ENCODE measurements around the gene MCTP2.
"Not testable (repeated sequence)": the region's sequence is repeated elsewhere in the genome, so short reads cannot be mapped to it uniquely, and the experiment has no call there.

The MCTP2 gene

DNA sequence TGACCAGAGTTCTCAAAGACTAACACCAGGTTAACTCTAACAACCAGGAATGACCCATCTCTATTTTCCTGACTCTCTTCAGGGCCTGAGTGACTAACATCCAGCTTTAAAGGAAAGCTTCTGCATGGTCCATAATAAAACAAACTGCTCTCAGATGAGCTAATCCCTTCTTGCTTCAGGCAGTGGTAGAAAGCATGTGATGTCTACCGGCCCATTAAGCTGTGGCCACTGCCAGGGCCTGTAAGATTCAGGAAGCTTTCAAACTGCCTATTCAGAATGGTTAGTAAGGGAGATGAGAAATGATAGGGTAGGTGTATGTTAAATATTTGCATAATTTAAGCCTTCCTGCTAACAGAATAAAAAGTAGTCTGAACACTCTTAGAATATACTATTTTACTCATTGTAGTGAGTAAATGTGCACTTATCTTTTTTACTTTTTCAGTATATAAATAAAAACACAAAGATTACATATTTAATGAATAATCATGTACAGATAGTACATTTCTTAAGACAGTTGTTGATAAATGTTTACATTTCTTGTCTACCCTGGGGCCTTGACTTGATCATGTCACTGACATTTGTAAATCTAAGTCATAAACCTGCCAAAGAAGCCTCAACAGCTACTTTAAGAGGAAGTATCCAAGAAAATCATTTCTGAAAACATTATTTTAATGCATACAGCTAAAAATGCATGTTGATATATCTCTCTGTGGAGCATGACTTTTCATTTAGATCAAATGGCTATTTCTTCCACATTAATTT lies 222.0 kb downstream of the MCTP2 start:
- no peak for DNase-seq (ENCODE audit: low read depth in 2 of 2)

DNA sequence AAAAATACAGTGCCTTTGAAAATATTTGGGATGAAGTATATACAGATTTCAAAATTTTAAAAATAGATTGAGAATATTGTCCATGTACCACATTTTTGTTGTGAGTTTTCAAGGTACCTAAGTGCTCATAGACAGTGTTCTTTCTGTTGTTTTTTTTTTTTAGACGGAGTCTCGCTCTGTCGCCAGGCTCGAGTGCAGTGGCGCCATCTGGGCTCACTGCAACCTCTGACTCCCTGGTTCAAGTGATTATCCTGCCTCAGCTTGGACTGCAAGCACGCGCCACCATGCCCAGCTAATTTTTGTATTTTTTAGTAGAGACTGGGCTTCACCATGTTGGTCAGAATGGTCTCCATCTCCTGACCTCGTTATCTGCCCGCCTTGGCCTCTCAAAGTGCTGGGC lies 223.9 kb downstream of the MCTP2 start:
- no peak for DNase-seq (ENCODE audit: low read depth in 2 of 2)

DNA sequence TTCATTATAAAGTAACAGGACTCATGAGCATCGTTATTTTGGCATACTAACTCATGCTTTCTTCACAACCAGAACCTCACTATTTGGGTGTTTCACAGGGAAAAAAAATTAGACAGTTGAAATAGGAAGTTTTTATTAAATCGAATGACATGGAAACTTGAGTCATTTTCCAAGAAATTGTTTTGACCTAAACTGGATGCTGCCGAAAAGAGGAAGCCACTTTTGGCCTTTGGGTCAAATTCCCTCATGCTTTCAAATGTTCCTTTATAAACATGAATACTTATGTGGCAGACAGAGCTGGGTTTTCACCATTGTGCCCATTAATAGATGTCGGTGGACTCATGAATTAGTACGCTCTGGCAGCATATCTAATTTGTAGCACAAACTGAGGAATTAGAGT lies 224.9 kb downstream of the MCTP2 start:
- DNase-seq (ENCODE audit: low read depth in 2 of 2): no peak

DNA sequence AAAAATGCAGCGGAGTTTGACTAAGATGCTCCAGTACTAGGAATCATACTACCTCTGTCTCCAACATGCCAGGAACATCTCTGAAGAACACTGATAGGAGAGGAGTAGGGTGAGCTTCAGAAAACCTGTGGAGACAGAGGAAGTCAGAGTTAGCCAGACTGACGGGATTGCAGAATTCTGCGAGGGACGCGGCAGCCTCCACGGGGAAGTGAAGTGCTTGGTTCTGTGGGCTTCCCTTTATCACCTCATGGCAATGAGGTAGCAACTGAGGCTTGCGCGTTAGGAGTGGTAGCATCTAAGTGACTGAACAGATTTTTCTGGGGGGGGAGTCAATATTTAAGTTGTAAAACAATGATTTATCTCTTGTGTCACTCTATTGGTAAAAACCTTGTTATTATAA lies 226.3 kb downstream of the MCTP2 start:
- no peak for DNase-seq (ENCODE audit: low read depth in 2 of 2)

DNA sequence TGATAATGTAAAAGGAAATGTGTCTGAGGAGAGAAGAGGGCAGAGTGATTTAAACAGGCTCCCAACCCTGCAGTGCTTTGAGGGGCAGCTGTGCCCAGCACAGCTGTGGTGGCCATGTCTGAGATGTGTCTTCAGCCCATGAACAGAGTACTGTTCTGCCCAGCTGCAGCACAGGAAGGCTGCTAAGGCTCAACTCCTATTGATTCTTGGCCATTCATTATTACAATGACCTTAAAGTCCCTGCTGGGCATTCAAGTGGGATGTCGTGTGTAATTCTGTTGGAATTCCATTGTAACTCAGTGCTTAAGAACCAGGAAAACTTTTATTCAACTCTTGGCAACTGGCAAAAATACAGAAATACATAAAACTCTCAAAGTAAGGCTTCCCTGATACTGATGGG lies 229.3 kb downstream of the MCTP2 start:
- DNase-seq (ENCODE audit: low read depth in 2 of 2): no peak

DNA sequence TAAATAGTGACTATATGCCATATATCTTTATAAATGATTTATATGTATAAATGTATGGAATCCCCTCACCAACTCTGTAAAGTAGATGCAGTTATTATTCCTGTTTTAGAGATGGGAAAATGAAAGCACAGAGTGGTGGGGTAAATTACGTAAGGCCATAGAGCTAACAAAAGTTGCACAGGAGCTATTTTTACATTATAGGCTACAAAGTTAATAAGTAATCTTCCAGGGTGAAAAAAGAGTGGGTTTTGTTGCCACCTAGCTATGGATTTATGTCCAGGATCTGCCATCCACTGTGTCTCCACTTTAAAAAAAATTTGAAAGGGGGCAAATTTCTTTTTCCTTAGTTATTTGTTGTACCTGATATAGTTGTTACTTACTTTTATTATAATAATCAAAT lies 235.7 kb downstream of the MCTP2 start:
- no peak for DNase-seq (ENCODE audit: low read depth in 2 of 2)

DNA sequence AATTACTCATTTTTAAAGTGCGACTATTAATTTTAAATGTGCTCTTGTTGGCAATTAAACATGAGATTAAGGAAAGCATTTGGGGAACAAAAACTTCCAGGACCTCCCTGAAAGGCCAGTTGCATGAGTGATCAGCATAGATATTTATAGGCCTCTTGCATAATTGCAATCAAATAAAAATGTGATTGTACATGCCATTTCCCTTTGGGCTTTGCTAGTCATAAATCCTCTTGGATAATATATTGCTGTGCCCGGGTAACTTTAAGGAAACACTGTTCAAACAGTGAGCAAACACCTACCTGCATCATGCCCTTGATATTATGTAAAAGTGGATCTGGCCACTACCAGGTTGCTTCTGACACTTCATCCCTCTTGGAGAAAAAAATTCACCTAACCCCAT lies 239.1 kb downstream of the MCTP2 start:
- DNase-seq (ENCODE audit: low read depth in 2 of 2): no peak

DNA sequence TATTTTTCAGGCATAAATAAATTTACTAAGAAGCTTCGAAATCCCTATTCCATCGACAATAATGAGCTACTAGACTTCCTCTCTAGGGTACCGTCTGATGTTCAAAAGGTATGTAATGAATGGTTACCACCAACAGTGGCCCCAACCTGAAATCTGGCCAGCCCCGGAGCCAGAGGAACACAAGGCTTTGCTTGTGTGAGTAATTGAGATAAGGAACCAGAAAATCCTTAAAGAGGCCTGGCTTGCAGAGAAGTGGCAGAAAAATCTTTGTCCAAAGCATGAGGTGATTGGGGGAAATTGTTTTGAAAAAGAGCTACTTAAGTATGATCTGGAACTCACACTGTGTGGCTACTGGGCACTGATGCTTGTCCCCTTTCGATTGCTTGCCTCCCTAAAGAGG lies 245.3 kb downstream of the MCTP2 start:
- no peak for DNase-seq (ENCODE audit: low read depth in 2 of 2)

DNA sequence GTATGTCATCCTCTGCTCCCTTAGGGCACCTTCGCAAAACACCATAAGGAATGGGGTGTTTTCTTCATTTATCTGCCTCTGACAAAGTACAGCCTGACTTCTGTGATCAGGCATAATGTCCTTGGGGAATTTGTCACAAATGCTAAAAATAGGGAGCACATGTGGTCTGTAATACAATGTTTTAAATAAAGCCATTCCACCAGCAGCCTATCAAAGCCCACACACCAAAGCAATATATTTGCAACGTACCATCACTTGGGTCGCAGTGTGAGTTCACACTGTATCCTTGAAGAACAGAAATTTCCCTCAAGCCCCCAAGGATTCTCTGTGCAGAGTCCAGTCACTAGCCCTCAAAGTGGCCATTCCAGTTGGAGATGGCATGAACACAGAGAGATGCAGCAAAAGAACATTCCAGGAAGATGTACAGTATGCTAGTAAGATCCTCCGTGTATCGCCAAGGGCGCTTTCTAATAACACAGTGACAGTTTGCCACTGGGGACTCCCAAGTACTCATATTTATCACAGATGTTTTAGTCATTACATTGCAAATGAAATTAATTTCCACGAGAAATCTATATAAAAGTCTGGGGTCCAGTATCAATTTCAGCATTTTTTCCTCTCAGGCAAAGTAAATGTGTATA lies 246.7 kb downstream of the MCTP2 start:
- DNase-seq (ENCODE audit: low read depth in 2 of 2): no peak

DNA sequence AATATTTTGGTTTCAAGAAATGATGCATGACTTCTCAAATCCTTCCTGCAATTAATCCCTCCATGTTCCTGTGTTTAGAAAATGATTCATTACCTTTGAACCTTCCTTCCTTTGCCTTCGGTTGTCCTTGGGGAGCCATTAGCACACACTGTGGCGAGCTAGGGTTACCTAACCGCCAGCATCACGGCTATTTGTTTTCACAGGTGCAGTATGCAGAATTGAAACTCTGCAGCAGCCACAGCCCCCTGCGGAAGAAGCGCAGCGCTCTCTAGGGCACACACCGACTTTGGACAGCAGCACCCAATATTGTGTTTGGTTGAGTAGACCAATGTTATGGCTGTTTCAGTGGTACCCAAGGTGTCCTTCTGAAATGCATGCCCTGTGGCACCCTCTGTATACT lies 247.4 kb downstream of the MCTP2 start:
- DNase-seq (ENCODE audit: low read depth in 2 of 2): no peak

DNA sequence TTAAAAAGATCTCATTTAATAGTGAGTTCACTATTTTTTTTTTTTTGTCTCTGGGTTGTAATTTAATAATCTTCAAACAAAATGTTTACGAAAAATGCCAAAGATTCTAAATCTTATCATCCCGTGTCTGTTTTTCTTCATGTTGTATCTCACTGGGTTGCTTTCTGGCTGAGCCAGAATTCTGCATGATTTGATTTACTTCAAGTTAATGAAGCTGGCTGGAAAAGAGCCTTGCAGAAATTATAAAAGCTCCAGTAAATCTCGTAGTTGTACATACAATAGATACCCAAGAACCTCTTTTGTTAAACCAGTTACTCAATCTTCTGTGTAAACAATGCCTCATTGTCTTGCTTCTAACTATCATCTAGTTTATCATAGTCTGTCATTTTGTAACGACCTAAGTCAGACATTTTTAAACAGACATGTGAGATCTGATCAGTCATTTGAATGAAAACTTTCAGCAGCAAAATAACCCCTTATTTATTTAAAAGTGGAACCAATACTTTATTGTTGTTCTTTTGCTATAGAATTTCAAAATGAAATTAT lies 249.0 kb downstream of the MCTP2 start:
- no peak for DNase-seq (ENCODE audit: low read depth in 2 of 2)

DNA sequence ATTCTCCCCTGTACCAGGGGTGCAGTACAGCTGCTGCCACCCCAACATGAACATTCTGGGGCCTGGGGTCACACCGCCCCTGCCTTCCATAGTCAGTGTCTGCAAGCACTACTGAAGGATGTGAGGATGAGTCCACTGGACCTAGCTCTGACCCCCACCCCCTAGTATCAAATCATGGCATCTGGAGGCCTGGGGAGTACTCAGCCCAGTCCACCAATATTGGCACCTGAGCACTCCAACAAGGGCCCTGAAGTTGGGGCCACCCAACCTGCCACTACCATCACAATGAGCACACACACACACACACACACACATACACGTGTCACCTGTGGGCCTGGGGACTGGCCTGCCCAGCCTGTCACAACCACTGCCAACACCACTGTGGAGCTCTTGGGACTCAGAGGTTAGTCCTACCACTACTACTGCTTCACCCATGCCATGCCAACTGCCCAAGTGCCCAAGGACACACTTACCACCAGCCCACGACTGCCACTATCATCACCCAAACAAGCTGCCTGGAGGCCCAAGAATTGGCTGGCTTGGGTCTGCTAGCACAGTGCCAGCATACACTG lies 253.9 kb downstream of the MCTP2 start:
- DNase-seq (ENCODE audit: low read depth in 2 of 2): no peak

DNA sequence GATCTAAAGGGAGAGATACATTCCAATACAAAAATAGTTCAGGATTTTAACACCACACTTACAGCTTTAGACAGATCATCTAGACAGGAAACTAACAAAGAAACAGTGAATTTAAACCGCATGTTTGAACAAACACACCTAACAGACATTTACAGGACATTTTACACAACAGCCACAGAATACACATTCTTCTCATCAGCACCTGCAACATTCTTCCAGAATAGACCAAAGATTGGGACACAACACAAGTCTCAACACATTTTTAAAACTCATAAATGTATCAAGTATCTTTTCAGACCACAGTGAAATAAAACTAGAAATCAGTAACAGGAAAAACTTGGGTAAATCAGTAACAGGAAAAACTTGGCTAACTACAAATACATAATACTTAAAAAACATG lies 256.3 kb downstream of the MCTP2 start:
- no peak for DNase-seq (ENCODE audit: low read depth in 2 of 2)

DNA sequence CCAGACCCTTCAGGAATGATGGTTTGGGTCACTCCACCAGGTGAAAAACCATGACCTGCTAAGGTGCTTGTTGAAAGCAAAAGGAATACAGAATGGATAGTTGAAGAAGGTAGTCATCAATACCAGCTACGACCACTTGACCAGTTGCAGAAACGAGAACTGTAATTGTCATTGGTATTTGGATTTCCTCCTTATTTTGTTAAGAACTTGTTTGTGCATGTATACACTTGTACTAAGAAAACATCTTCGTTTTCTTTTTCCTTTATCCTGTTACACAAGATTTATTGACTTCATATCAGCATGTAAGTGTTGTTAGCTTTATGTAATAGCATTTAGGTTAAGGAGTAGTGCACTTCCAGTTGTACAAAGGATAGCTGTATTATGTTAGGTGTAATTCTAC lies 261.8 kb downstream of the MCTP2 start:
- DNase-seq (ENCODE audit: low read depth in 2 of 2): no peak

DNA sequence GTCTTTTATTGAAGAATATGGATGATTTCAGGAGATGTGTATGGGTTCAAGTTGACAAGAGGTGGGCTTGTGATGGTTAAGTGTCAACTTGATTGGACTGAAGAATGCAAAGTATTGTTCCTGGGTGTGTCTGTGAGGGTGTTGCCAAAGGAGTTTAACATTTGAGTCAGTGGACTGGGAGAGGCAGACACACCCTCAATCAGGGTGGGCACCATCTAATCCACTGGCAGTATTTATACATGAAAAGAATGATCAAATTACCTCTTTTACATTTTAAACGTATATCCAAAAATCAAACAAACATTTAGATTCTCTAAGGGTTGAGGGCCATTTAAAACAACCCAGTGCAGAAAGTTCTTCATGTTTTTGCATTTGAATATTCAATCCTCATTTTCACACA lies 262.2 kb downstream of the MCTP2 start:
- not testable (repeated sequence) for DNase-seq (ENCODE audit: low read depth in 2 of 2)

DNA sequence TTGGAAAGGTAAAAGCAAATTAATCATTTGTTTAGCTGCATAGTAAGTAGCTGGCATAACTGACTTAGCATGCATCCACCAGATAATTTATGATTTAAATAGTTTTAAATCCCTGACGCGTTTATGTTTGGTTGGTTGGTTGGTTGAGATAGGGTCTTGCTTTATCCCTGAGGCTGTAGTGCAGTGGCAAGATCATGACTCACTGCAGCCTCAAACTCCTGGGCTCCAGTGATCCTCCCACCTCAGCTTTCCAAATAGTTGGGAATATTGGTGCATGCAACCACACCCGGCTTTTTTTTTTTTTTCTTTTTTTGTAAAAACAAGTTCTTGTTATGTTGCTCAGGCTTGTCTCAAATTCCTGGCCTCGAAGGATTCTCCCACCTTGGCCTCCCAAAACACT lies 263.4 kb downstream of the MCTP2 start:
- no peak for DNase-seq (ENCODE audit: low read depth in 2 of 2)

DNA sequence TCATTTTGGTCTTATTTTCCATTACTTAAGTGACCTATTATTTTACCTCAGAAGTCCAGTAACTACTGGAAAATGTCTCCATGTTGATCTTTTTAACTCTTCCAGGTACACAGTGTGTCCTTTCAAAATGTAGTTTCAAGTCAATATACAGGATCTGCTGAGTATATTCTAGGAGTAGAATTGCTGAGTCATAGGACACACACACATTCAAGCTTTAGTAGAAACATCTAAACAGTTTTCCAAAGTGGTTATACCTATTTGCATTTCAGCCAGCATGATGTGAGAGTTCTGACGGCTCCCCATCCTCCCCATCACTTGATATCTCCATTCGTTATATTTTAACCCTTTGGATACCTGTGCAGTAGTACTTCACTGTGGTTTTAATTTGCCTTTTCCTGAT lies 271.9 kb downstream of the MCTP2 start:
- no peak for DNase-seq (ENCODE audit: low read depth in 2 of 2)

DNA sequence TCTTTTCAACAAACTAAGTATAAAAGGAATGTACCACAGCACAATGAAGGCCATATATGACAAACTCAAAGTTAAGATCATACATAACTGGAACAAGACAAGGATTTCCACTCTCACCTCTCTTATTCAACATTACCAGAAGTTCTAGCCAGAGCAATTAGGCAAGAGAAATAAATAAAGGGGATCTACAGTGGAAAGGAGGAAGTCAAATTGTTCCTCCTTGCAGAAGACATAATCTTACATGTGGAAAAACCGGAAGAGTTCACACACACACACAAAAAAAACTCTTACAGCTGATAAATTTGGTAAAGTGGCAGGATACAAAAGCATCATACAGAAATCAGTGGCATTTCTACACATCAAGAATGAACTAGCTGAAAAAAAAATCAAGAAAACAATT lies 277.9 kb downstream of the MCTP2 start:
- no peak for DNase-seq (ENCODE audit: low read depth in 2 of 2)

DNA sequence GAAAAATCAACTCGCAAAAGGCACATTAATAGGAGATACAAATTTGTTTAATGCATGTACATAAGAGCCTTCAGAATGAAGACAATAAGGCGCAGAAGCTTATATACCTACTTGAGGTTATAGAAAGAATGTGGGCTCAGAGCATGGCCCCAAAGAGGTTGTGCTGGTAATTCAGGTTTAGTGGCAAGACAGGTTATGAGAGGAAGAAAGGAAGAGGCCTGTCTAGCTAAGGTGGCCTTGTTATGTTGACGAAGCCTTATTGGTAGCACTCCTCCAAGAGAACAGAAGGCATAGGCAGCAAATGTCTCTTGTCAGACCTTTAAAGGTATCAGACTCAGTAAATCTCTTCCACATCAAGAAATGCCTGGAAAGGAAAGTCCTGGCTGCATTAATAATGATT lies 290.8 kb downstream of the MCTP2 start:
- DNase-seq (ENCODE audit: low read depth in 2 of 2): no peak

DNA sequence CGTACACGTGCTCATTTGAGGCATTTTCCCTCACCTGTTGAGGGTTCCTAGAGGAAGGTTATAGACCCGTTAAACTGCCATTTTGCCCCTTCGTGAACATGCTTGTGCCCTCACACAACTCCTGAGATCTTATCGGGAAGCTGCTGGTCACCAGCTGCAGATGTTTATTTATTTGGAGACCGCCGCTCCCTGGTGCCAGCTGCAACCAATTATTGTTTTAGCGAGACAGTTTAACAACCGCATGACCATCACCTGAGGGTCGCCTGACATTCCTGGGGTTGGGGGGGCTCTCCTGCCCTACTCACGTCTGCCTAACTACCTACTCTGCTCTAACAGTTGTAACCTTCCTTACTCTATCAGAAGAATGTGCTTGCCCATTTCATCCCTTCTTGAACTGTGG lies 292.5 kb downstream of the MCTP2 start:
- no peak for DNase-seq (ENCODE audit: low read depth in 2 of 2)

DNA sequence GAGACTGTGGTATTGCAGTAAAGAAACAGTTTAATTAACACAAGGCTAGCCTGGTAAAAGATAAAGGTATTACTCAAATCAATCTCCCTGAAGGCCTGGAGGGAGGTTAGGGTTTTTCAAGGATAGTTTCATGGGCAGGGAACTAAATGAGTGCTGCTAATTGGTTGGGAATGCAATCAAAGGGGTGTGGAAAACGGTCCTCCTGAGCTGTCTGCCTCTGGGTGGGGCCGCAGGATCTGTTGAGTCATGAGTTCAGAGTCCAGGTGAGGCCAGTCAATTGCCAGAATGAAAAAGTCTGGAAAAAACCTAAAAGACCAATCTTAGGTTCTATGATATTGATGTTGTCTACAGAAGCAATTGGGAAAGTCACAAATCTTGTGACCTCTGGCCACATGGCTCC lies 293.2 kb downstream of the MCTP2 start:
- no peak for DNase-seq (ENCODE audit: low read depth in 2 of 2)

DNA sequence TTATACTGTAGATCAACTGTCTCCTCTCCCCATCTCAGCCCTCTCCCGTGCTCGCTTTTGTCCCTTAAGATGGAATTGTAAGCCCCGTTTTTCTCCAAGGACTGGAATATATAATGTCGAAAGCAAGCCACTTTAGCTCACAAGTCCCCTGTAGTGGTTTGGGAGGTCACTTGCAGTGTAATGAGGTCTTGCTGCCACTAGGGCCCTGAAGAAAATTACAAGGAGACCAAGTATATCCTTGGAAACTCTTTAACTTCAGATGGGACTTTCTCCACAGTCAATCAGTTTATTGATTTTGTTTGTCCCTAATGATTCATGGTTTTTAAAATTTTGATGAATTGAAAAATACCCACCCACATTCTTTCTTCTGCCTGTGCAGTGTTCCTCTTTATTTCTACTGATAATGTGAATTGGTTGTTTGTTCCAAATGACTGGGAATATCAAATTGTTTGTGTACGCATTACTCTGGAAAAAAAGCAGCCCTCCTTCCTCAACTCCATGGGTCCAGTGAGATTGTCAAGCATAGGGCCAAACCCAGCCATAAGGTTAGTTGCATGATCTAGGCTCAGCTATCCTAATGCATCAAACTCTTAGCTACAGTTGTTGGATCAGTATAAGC lies 294.8 kb downstream of the MCTP2 start:
- DNase-seq (ENCODE audit: low read depth in 2 of 2): no peak

DNA sequence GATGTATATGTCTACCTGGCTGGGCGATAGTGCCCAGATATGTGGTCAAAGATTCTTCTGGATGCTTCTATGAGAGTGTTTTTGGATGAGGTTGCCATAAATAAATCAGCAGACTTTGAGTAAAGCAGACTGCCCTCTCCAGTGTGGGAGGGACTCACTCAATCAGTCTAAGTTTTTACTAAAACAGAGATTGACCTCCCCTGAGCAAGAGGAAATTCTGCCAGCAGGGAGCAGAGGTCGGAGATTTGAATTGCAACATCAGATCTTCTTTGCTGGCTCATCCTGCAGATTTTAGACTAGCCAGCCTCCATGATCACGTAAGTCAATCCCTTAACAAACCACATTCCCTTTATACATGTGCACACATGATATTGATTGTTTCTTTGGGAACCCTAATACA lies 300.9 kb downstream of the MCTP2 start:
- DNase-seq (ENCODE audit: low read depth in 2 of 2): no peak
